PFSK-1 (cell line): ENCODE results near the gene PMM1.

Experiments
- FOXP2 ChIP-seq: optimal IDR thresholded peaks from 2 replicates; pipeline ENCODE3; 2011; ENCODE audit warnings: borderline replicate concordance, control low read depth, inconsistent platforms; ENCODE audit not compliant: insufficient read depth; ENCODE audit errors: extremely low read length, extremely low read depth
- POLR2AphosphoS5 ChIP-seq: IDR thresholded peaks from 2 replicates; pipeline ENCODE4 v1.6.1; 2012; ENCODE audit warnings: low read depth, mild to moderate bottlenecking, control low read depth, low read length, moderate library complexity
- SIN3A ChIP-seq: IDR thresholded peaks from 2 replicates; pipeline ENCODE4 v1.6.1; 2012; ENCODE audit warnings: mild to moderate bottlenecking, low read length, moderate library complexity, borderline replicate concordance; ENCODE audit not compliant: insufficient read depth
- TAF1 ChIP-seq: IDR thresholded peaks from 2 replicates; pipeline ENCODE4 v1.6.1; 2012; ENCODE audit warnings: low read length, control low read depth, borderline replicate concordance; ENCODE audit not compliant: insufficient read depth
- TF ChIP-seq, protein P1 (sequence below), 2 experiments: IDR thresholded peaks; 2 replicates each; pipeline versions ENCODE4 v1.6.1 to v1.8.0; 2011 to 2012; ENCODE audit warnings: low read depth in 2 of 2, low read length in 2 of 2, control low read depth in 1 of 2, inconsistent platforms in 1 of 2, mild to moderate bottlenecking in 1 of 2, moderate library complexity in 1 of 2; ENCODE audit not compliant: insufficient read depth in 1 of 2

PMM1 gene

DNA sequence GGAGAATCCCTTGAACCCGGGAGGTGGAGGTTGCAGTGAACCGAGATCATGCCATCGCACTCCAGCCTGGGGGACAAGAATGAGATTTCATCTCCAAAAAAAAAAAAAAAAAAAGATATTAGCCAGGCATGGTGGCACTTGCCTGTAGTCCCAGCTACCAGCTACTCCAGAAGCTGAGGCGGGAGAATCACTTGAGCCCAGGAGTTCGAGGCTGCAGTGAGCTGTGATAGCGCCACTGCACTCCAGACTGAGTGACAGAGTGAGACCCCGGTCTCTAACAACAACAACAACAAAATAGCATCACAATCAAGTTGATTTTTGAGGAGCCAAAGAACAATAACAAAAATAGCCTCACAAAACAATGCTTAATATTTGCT is 2.3 kb downstream of the PMM1 start:
- no peak for TF ChIP-seq TAF1
- TF ChIP-seq, protein P1, sequence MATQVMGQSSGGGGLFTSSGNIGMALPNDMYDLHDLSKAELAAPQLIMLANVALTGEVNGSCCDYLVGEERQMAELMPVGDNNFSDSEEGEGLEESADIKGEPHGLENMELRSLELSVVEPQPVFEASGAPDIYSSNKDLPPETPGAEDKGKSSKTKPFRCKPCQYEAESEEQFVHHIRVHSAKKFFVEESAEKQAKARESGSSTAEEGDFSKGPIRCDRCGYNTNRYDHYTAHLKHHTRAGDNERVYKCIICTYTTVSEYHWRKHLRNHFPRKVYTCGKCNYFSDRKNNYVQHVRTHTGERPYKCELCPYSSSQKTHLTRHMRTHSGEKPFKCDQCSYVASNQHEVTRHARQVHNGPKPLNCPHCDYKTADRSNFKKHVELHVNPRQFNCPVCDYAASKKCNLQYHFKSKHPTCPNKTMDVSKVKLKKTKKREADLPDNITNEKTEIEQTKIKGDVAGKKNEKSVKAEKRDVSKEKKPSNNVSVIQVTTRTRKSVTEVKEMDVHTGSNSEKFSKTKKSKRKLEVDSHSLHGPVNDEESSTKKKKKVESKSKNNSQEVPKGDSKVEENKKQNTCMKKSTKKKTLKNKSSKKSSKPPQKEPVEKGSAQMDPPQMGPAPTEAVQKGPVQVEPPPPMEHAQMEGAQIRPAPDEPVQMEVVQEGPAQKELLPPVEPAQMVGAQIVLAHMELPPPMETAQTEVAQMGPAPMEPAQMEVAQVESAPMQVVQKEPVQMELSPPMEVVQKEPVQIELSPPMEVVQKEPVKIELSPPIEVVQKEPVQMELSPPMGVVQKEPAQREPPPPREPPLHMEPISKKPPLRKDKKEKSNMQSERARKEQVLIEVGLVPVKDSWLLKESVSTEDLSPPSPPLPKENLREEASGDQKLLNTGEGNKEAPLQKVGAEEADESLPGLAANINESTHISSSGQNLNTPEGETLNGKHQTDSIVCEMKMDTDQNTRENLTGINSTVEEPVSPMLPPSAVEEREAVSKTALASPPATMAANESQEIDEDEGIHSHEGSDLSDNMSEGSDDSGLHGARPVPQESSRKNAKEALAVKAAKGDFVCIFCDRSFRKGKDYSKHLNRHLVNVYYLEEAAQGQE (IDR thresholded peaks at IDR 0.05; ENCODE audit: insufficient read depth in 1 of 2, low read depth in 2 of 2, low read length in 2 of 2): no peak
- TF ChIP-seq SIN3A: no peak
- no peak for TF ChIP-seq FOXP2

DNA sequence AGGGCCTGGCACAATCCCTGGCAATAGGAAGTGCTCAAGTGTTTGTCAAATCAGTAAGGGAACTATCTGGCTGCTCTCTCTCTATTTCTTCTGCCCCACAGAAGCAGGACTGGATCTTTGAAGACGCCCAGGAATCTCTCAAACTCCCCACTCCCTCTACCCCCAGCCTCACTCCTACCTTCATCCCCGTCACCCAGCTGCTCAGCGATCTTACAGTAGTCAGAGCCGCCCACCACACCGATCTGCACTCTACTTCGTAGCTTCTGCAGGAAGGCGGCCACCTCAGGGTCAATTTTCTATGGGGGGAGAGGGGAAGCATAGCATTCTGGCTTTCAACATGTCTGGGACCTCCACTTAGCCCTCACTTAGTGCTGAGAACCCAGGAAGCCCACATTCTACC is 3.7 kb downstream of the PMM1 start:
- TF ChIP-seq POLR2AphosphoS5 (no peak), SIN3A (no peak), FOXP2 (no peak)

DNA sequence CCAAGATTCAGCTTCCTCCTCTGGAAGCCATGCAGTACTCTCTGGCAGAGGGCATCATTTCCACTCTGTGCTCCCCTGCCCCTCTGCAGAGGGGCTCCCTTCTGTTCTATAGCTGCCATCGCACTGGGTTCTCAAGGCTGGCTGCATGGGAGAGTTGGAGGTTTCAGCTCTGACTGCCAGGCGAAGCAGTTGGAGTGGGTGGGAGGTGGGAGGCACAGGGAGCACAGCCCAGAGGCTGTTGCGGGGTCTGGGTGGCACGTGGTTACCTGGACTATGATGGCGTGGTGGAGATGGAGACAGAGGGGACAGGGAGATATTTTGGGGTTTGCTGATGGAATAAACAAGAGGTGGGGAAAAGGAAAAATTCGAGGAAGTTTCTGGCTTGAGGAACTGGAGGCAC is 4.8 kb downstream of the PMM1 start:
- TF ChIP-seq FOXP2 (no peak), SIN3A (no peak), TAF1 (no peak), POLR2AphosphoS5 (no peak)
- TF ChIP-seq, protein P1 (IDR thresholded peaks at IDR 0.05; ENCODE audit: insufficient read depth in 1 of 2, low read depth in 2 of 2, low read length in 2 of 2): no peak

DNA sequence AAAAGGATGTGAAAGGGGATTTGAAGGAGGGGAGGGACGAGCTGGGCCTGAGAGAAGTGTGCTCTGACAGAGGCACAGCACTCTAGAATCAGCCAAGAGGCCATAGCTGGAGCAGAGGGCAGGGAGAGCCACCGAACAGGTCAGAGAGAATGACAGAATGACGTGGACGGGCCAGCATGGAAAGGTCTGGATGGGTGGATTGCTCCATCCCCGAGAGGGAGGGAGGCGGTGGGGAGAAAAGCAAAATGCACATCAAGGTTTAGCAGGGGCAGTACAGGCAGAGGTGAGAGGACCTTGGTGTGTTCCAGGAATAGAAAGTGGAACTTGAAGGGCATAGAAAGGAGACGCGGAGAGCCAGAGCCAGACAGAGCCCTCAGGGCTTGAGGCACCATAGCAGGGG is 6.9 kb downstream of the PMM1 start:
- TF ChIP-seq POLR2AphosphoS5 (no peak), SIN3A (no peak), TAF1 (no peak), FOXP2 (no peak)
- TF ChIP-seq, protein P1 (IDR thresholded peaks at IDR 0.05; ENCODE audit: insufficient read depth in 1 of 2, low read depth in 2 of 2, low read length in 2 of 2): no peak

DNA sequence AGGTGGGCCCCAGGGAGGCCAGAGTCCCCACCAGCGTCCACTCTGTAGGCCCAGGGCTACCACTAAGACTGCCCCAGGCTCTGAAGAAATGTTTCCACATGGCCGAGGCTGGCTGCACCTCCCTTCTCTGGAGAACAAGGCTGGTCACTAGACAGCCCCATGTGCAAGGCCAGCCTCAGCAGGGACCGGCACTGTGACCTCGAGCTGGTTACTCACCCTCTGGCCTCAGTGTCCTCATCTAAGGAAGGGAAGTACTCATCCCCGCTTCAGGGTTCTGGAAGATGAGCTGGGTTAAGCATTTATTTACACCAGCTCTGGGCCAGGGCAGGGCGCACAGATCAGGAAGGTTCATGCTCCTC is 9.7 kb downstream of the PMM1 start:
- no peak for TF ChIP-seq SIN3A
- TF ChIP-seq, protein P1 (IDR thresholded peaks at IDR 0.05; ENCODE audit: insufficient read depth in 1 of 2, low read depth in 2 of 2, low read length in 2 of 2): no peak
- no peak for TF ChIP-seq FOXP2
- TF ChIP-seq POLR2AphosphoS5: no peak
- TF ChIP-seq TAF1: no peak
